ENCODE measurements around the gene HMG20B. TPM values are rescaled to one million over a fixed set of nuclear protein-coding genes. Genes with fewer than 3 reads are reported as not detected.

The HMG20B gene
- polyA plus RNA-seq, 1 donor (not counting 4 experiments of a cell fraction or from before 2014, with no cell fraction given), result 27.9 TPM

DNA sequence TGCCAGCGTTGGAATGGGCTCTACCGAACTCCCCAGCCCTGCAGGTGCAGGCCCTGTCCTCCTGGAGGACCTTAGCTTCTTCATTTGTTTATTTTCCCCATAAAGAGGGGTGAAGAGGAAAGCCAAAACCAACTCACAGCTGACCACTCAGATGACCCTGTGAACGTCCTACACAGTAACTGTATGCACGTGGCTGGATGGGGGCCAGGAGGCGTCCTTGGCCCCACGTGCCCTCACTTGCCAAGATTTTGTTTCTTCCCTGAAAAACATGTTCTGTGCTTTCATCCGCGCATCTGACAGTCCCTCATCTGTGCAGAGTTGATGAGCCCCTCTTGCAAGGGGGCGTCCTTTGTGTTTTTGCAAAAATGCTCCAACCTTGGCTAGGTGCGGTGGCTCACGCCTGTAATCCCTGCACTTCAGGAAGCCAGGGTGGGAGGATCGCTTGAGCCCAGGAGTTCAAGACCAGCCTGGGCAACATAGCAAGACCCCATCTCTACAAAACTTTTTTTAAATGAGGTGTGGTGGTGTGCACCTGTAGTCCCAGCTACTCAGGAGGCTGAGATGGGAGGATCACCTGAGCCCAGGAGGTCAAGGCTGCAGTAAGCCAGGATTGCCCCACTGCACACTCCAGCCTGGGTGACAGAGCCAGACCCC, 39.1 kb upstream of the HMG20B start:
- TF ChIP-seq EZH2 (IDR thresholded peaks at IDR 0.05; ENCODE audit: low read length), result no peak
- TF ChIP-seq, protein P1, sequence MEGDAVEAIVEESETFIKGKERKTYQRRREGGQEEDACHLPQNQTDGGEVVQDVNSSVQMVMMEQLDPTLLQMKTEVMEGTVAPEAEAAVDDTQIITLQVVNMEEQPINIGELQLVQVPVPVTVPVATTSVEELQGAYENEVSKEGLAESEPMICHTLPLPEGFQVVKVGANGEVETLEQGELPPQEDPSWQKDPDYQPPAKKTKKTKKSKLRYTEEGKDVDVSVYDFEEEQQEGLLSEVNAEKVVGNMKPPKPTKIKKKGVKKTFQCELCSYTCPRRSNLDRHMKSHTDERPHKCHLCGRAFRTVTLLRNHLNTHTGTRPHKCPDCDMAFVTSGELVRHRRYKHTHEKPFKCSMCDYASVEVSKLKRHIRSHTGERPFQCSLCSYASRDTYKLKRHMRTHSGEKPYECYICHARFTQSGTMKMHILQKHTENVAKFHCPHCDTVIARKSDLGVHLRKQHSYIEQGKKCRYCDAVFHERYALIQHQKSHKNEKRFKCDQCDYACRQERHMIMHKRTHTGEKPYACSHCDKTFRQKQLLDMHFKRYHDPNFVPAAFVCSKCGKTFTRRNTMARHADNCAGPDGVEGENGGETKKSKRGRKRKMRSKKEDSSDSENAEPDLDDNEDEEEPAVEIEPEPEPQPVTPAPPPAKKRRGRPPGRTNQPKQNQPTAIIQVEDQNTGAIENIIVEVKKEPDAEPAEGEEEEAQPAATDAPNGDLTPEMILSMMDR (optimal IDR thresholded peaks at IDR 0.05 in 1 of 3, IDR thresholded peaks at IDR 0.05 in 1 of 3, conservative IDR thresholded peaks at IDR 0.05 in 1 of 3; ENCODE audit: extremely low read depth in 1 of 3, insufficient read depth in 2 of 3, low read length in 3 of 3), result no peak
- no peak overlapping the region for H2AFZ ChIP-seq (ENCODE audit: control insufficient read depth, low read length)
- H3K4me2 ChIP-seq (ENCODE audit: control insufficient read depth, extremely low read depth, insufficient read depth, low read depth, low read length), result no peak overlapping the region
- no peak for FAIRE-seq
- no peaks in the 10 kb centered on the region for H3K4me1 ChIP-seq (ENCODE audit: control insufficient read depth, extremely low read depth, insufficient read depth, low read length)
- no peak for DNase-seq (ENCODE audit: low read depth, low spot score)
- H3K9me1 ChIP-seq (ENCODE audit: control insufficient read depth, extremely low read depth, insufficient read depth, low read length), result no peaks in the 10 kb centered on the region
- peaks cover 2% of the 10 kb centered on the region for H4K20me1 ChIP-seq (ENCODE audit: control insufficient read depth, extremely low read depth, insufficient read depth, low read length)
- H3K36me3 ChIP-seq (ENCODE audit: control insufficient read depth in 2 of 2, extremely low read depth in 1 of 2, insufficient read depth in 2 of 2, low read length in 2 of 2), result peaks cover 11 to 24% of the 10 kb centered on the region in 2 experiments
- dilution Hi-C loops (cut with MboI; ENCODE audit: extremely low pct_ligation_motif_present, low sequenced_read_pairs), result no loop called here
- H3K27me3 ChIP-seq (ENCODE audit: control insufficient read depth, extremely low read depth, insufficient read depth, low read length), result no peaks in the 10 kb centered on the region
- no peak overlapping the region for H3K9ac ChIP-seq (ENCODE audit: control insufficient read depth, extremely low read depth, insufficient read depth, low read length)
- H3K4me3 ChIP-seq (ENCODE audit: control insufficient read depth in 2 of 3, extremely low read depth in 1 of 3, insufficient read depth in 2 of 3, low read depth in 1 of 3, low read length in 3 of 3), result no peak overlapping the region
- H3K27ac ChIP-seq (ENCODE audit: control insufficient read depth, insufficient read depth, low read length), result no peak overlapping the region
- H3K79me2 ChIP-seq (ENCODE audit: control insufficient read depth, insufficient read depth, low read length), result no peaks in the 10 kb centered on the region
- no peaks in the 10 kb centered on the region for H3K9me3 ChIP-seq (ENCODE audit: control insufficient read depth, low read depth, low read length)

DNA sequence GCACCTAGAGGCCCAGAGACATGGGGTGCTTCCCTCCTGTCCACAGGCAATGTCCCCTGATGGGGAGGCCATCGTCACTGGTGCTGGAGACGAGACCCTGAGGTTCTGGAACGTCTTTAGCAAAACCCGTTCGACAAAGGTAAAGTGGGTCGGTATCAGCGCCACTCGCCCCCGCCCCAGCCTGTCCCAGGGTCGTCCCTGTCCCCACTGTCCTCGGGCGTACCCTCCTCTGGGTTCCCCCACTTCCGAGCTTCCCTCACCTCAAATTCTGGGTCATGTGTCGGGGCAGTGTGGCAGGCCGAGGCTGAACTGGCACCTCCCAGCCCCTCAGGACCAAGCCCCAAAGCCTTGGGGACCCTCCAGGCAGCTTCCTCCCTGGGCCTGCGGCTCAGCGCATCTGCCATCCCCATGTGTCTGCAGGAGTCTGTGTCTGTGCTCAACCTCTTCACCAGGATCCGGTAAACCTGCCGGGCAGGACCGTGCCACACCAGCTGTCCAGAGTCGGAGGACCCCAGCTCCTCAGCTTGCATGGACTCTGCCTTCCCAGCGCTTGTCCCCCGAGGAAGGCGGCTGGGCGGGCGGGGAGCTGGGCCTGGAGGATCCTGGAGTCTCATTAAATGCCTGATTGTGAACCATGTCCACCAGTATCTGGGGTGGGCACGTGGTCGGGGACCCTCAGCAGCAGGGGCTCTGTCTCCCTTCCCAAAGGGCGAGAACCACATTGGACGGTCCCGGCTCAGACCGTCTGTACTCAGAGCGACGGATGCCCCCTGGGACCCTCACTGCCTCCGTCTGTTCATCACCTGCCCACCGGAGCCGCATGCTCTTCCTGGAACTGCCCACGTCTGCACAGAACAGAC, 38.1 kb upstream of the HMG20B start:
- TF ChIP-seq, protein P1 (optimal IDR thresholded peaks at IDR 0.05 in 1 of 3, IDR thresholded peaks at IDR 0.05 in 1 of 3, conservative IDR thresholded peaks at IDR 0.05 in 1 of 3; ENCODE audit: extremely low read depth in 1 of 3, insufficient read depth in 2 of 3, low read length in 3 of 3), result no peak
- no peak for TF ChIP-seq EZH2 (IDR thresholded peaks at IDR 0.05; ENCODE audit: low read length)
- H3K9ac ChIP-seq (ENCODE audit: control insufficient read depth, extremely low read depth, insufficient read depth, low read length), result no peak overlapping the region
- H3K27ac ChIP-seq (ENCODE audit: control insufficient read depth, insufficient read depth, low read length), result no peak overlapping the region
- peaks cover 11 to 24% of the 10 kb centered on the region in 2 experiments for H3K36me3 ChIP-seq (ENCODE audit: control insufficient read depth in 2 of 2, extremely low read depth in 1 of 2, insufficient read depth in 2 of 2, low read length in 2 of 2)
- peaks cover 2% of the 10 kb centered on the region for H4K20me1 ChIP-seq (ENCODE audit: control insufficient read depth, extremely low read depth, insufficient read depth, low read length)
- no peaks in the 10 kb centered on the region for H3K9me1 ChIP-seq (ENCODE audit: control insufficient read depth, extremely low read depth, insufficient read depth, low read length)
- dilution Hi-C loops (cut with MboI; ENCODE audit: extremely low pct_ligation_motif_present, low sequenced_read_pairs), result no loop called here
- H3K27me3 ChIP-seq (ENCODE audit: control insufficient read depth, extremely low read depth, insufficient read depth, low read length), result no peaks in the 10 kb centered on the region
- H2AFZ ChIP-seq (ENCODE audit: control insufficient read depth, low read length), result no peak overlapping the region
- DNase-seq (ENCODE audit: low read depth, low spot score) (no peak), FAIRE-seq (no peak)
- no peaks in the 10 kb centered on the region for H3K9me3 ChIP-seq (ENCODE audit: control insufficient read depth, low read depth, low read length)
- H3K4me1 ChIP-seq (ENCODE audit: control insufficient read depth, extremely low read depth, insufficient read depth, low read length), result no peaks in the 10 kb centered on the region
- no peaks in the 10 kb centered on the region for H3K79me2 ChIP-seq (ENCODE audit: control insufficient read depth, insufficient read depth, low read length)
- no peak overlapping the region for H3K4me2 ChIP-seq (ENCODE audit: control insufficient read depth, extremely low read depth, insufficient read depth, low read depth, low read length)
- no peak overlapping the region for H3K4me3 ChIP-seq (ENCODE audit: control insufficient read depth in 2 of 3, extremely low read depth in 1 of 3, insufficient read depth in 2 of 3, low read depth in 1 of 3, low read length in 3 of 3)

Measured in keratinocyte (primary cell).